Stimulated activated CD8-positive, alpha-beta memory T cell treated with anti-CD3 and anti-CD28 coated beads, Interleukin-12 subunit alpha, Interleukin-12 subunit beta, amount 100 ng/mL, for 4 hours (primary cell): ENCODE data around the gene SVOP.
"Not testable (repeated sequence)": the region's sequence is repeated elsewhere in the genome, so short reads cannot be mapped to it uniquely, and the experiment has no call there.

ENCODE experiments used
- DNase-seq: peaks from one replicate; pipeline ENCODE4 v3.0.0-alpha.2; 2020; ENCODE audit warnings: low read depth

The SVOP gene

GRCh38 chr12:109033239-109034196, 12.7 kb upstream of the SVOP start:
- no peak for DNase-seq

GRCh38 chr12:109029411-109029810, 8.5 kb upstream of the SVOP start:
- no peak for DNase-seq

GRCh38 chr12:109028624-109029023, 7.8 kb upstream of the SVOP start:
- DNase-seq: not testable (repeated sequence)

GRCh38 chr12:109027767-109028166, 6.9 kb upstream of the SVOP start:
- no peak for DNase-seq

GRCh38 chr12:109020146-109020795, 597 bp downstream of the SVOP start:
- no peak for DNase-seq

- no peak for DNase-seq
Observed at GRCh38 chr12:109018296-109018695, 2.6 kb downstream of the SVOP start.

- DNase-seq: no peak
Observed at GRCh38 chr12:109016978-109017377, 3.9 kb downstream of the SVOP start.

- DNase-seq: no peak
Observed at GRCh38 chr12:109016016-109016415, 4.9 kb downstream of the SVOP start.

- DNase-seq: no peak
Observed at GRCh38 chr12:109014984-109015765, 5.7 kb downstream of the SVOP start.

- DNase-seq: no peak
Observed at GRCh38 chr12:109010259-109010658, 10.6 kb downstream of the SVOP start.

- DNase-seq: no peak
Observed at GRCh38 chr12:109009766-109010165, 11.1 kb downstream of the SVOP start.

- DNase-seq: no peak
Observed at GRCh38 chr12:109004017-109004416, 16.9 kb downstream of the SVOP start.

- no peak for DNase-seq
Observed at GRCh38 chr12:108996320-108996719, 24.5 kb downstream of the SVOP start.

GRCh38 chr12:108995370-108995992, 25.4 kb downstream of the SVOP start:
- DNase-seq: no peak

GRCh38 chr12:108990103-108990502, 30.8 kb downstream of the SVOP start:
- DNase-seq: not testable (repeated sequence)

GRCh38 chr12:108989376-108989775, 31.5 kb downstream of the SVOP start:
- DNase-seq: no peak

- no peak for DNase-seq
Observed at GRCh38 chr12:108985750-108986149, 35.1 kb downstream of the SVOP start.

GRCh38 chr12:108983227-108983626, 37.6 kb downstream of the SVOP start:
- DNase-seq: no peak

GRCh38 chr12:108982621-108983219, 38.1 kb downstream of the SVOP start:
- DNase-seq: no peak

GRCh38 chr12:108981835-108982234, 39.0 kb downstream of the SVOP start:
- no peak for DNase-seq

- no peak for DNase-seq
Observed at GRCh38 chr12:108980831-108981618, 39.8 kb downstream of the SVOP start.
